GM21825 (cell line): Measurements from ENCODE around the gene SURF2.
"Not testable (repeated sequence)": the region's sequence is repeated elsewhere in the genome, so short reads cannot be mapped to it uniquely, and the experiment has no call there.

Source experiments
- ATAC-seq: cut with Tn5 transposase; IDR thresholded peaks from one replicate; pipeline ENCODE4 v1.9.1; 2021; ENCODE audit warnings: mild to moderate bottlenecking, moderate library complexity; ENCODE audit not compliant: unreplicated experiment

The SURF2 gene

GRCh38 chr9:133356391-133357091, at the start of gene SURF2, which contains the start of gene SURF1:
Gene SURF2, plus strand, starts transcription at chr9:133356550. Its CDS starts 43 bp downstream, at chr9:133356593.
Gene SURF1, minus strand, starts transcription at chr9:133356487. Its CDS starts 34 bp downstream, at chr9:133356453.
- ATAC-seq, result peak; percentile 67

GRCh38 chr9:133307301-133307700, 49.0 kb upstream of the SURF2 start:
- no peak for ATAC-seq

GRCh38 chr9:133309608-133310007, 46.7 kb upstream of the SURF2 start:
- ATAC-seq, result no peak

GRCh38 chr9:133315997-133316396, 40.4 kb upstream of the SURF2 start:
- ATAC-seq, result no peak

- not testable (repeated sequence) for ATAC-seq
These were observed 38.8 kb upstream of the SURF2 start for GRCh38 chr9:133317551-133317950.

- ATAC-seq, result no peak
These were observed 35.9 kb upstream of the SURF2 start for GRCh38 chr9:133320421-133320881.

GRCh38 chr9:133321411-133321935, 34.9 kb upstream of the SURF2 start:
- ATAC-seq, result no peak

- no peak for ATAC-seq
These were observed 33.6 kb upstream of the SURF2 start for GRCh38 chr9:133322701-133323100.

- no peak for ATAC-seq
These were observed 33.1 kb upstream of the SURF2 start for GRCh38 chr9:133323211-133323610.

- no peak for ATAC-seq
These were observed 32.2 kb upstream of the SURF2 start for GRCh38 chr9:133323991-133324703.

- ATAC-seq, result not testable (repeated sequence)
These were observed 29.3 kb upstream of the SURF2 start for GRCh38 chr9:133327021-133327420.

- ATAC-seq, result no peak
These were observed 28.4 kb upstream of the SURF2 start for GRCh38 chr9:133327834-133328484.

- ATAC-seq, result not testable (repeated sequence)
These were observed 26.8 kb upstream of the SURF2 start for GRCh38 chr9:133329306-133330156.

GRCh38 chr9:133331221-133331620, 25.1 kb upstream of the SURF2 start:
- no peak for ATAC-seq

- ATAC-seq, result no peak
These were observed 24.5 kb upstream of the SURF2 start for GRCh38 chr9:133331641-133332380.

- ATAC-seq, result no peak
These were observed 24.0 kb upstream of the SURF2 start for GRCh38 chr9:133332381-133332730.

GRCh38 chr9:133333011-133333410, 23.3 kb upstream of the SURF2 start:
- ATAC-seq, result no peak

- ATAC-seq, result no peak
These were observed 22.8 kb upstream of the SURF2 start for GRCh38 chr9:133333566-133333965.

GRCh38 chr9:133334161-133334560, 22.2 kb upstream of the SURF2 start:
- no peak for ATAC-seq

- not testable (repeated sequence) for ATAC-seq
These were observed 21.5 kb upstream of the SURF2 start for GRCh38 chr9:133334888-133335287.
